22Rv1 (cell line): ENCODE measurements around the gene IGLON5.

Experiments
- ZFX ChIP-seq: fragments of 450-650 bp; IDR thresholded peaks from 2 replicates; pipeline ENCODE4 v1.6.1; 2017; ENCODE audit warnings: antibody characterized with exemption, borderline replicate concordance
- TF ChIP-seq, protein P1 (sequence below): fragments of 450-650 bp; IDR thresholded peaks from 2 replicates; pipeline ENCODE4 v1.5.1; 2017; ENCODE audit warnings: mild to moderate bottlenecking

DNA sequence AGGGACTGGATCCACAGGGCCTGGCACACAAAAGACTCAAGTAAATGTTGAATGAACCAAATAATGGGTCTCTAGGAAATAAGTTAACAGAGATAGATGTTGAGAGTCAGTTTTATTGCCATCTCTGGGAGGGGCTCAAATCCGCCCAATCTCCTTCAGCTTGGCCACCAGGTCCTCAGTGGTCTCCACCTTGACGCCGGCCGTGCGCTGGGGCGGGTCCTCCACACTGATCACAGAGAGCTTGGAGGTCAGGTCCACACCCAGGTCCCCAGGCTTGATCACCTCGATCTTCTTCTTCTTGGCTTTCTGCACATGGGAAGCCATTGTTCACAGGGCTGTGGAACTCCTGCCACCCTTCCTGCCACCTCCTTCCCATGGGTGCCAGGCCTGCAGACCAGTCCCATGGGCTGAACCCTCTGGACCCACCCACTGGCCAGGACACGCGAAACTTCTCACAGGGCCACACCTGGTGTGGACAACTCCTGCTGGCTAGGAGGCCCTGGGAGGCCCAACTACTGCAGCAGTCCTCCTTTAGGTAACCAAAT lies 33.7 kb downstream of the IGLON5 start:
- TF ChIP-seq, protein P1, sequence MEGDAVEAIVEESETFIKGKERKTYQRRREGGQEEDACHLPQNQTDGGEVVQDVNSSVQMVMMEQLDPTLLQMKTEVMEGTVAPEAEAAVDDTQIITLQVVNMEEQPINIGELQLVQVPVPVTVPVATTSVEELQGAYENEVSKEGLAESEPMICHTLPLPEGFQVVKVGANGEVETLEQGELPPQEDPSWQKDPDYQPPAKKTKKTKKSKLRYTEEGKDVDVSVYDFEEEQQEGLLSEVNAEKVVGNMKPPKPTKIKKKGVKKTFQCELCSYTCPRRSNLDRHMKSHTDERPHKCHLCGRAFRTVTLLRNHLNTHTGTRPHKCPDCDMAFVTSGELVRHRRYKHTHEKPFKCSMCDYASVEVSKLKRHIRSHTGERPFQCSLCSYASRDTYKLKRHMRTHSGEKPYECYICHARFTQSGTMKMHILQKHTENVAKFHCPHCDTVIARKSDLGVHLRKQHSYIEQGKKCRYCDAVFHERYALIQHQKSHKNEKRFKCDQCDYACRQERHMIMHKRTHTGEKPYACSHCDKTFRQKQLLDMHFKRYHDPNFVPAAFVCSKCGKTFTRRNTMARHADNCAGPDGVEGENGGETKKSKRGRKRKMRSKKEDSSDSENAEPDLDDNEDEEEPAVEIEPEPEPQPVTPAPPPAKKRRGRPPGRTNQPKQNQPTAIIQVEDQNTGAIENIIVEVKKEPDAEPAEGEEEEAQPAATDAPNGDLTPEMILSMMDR = no peak
- TF ChIP-seq ZFX = no peak
